Transverse colon (tissue), 4 donors: ENCODE data around the gene CIC. TPM values are rescaled to one million over a fixed set of nuclear protein-coding genes. Genes with fewer than 3 reads are reported as not detected.

ENCODE experiments used
- DNase-seq: peaks from one replicate; pipeline ENCODE4 v3.0.0-alpha.2; 2019
- H3K27ac ChIP-seq, 4 donors: fragments of 200-600 bp; sonication (generic); 2 replicates each; pipeline ENCODE4 v1.5.1; 2016 to 2018; ENCODE audit warnings: inconsistent platforms in 4 of 4
- H3K27me3 ChIP-seq: fragments of 200-600 bp; sonication (generic); 2 replicates; pipeline ENCODE4 v1.5.1; 2017; ENCODE audit warnings: inconsistent platforms
- H3K36me3 ChIP-seq, 4 donors: fragments of 200-600 bp; sonication (generic); 2 replicates each; pipeline ENCODE4 v1.5.1; 2017 to 2019; ENCODE audit warnings: inconsistent platforms in 4 of 4
- H3K4me1 ChIP-seq, 4 donors: fragments of 200-600 bp; sonication (generic); 2 replicates each; pipeline ENCODE4 v1.5.1; 2017 to 2020; ENCODE audit warnings: inconsistent platforms in 4 of 4
- H3K4me3 ChIP-seq, 4 donors: fragments of 200-600 bp; sonication (generic); 1 replicate in 1 of 4; 2 replicates in 3 of 4; pipeline versions ENCODE4 v1.5.1 to v1.6.1; 2017 to 2019; ENCODE audit warnings: inconsistent platforms in 4 of 4
- H3K9me3 ChIP-seq, 2 donors: fragments of 200-600 bp; sonication (generic); 2 replicates each; pipeline ENCODE4 v1.5.1; 2017 to 2019; ENCODE audit warnings: inconsistent platforms in 2 of 2
- EP300 ChIP-seq: sonication (generic); formaldehyde crosslinking; IDR thresholded peaks from one replicate; pipeline ENCODE4 v1.6.1; 2017; ENCODE audit warnings: antibody characterized with exemption, low read depth
- POLR2A ChIP-seq: fragments of 450-650 bp; IDR thresholded peaks from one replicate; pipeline ENCODE4 v1.6.1; 2016; ENCODE audit warnings: antibody characterized with exemption, mild to moderate bottlenecking, moderate library complexity
- POLR2AphosphoS5 ChIP-seq, 3 donors: sonication (generic); formaldehyde crosslinking; IDR thresholded peaks; one replicate each; pipeline ENCODE4 v1.6.1; 2016; ENCODE audit warnings: antibody characterized with exemption in 3 of 3
- WGBS, 2 donors: methylation state at CpG; one replicate each; pipeline ENCODE4 v1.1.5; 2018; ENCODE audit warnings: low coverage in 1 of 2; 5-methylcytosine and 5-hydroxymethylcytosine counted together
- in situ Hi-C, 4 donors: fragments of 200-750 bp; cut with MboI; loops; one replicate each; pipeline versions ENCODE4 v1.15.0 to v1.15.1; 2017; ENCODE audit warnings: low sequenced_read_pairs in 3 of 4, low pct_ligation_motif_present in 1 of 4, low pct_unique_long_range_greater_than_20kb in 1 of 4
- intact Hi-C: fragments of 100-400 bp; cut with DNase I; formaldehyde crosslinking; loops from one replicate; pipeline ENCODE4 v1.15.1; 2023; ENCODE audit warnings: low total_unique reads
- total RNA-seq, 4 donors: library from RNA; depleted of rRNA; stranded (reverse); fragments of >200 nt; gene quantifications; one replicate each; pipeline ENCODE4 v1.1.0, GENCODE V29; 2016
- TF ChIP-seq, protein P1 (sequence below), 5 experiments: fragments of 200-600 bp in 3 of 5; fragments of 450-650 bp in 2 of 5; sonication (generic) in 3 of 5; IDR thresholded peaks; 1 replicate in 2 of 5; 2 replicates in 3 of 5; pipeline ENCODE4 v1.5.1; 2016 to 2017; ENCODE audit warnings: antibody characterized with exemption in 5 of 5, inconsistent platforms in 3 of 5, mild to moderate bottlenecking in 2 of 5, moderate library complexity in 1 of 5

CIC gene
- 10 to 100 TPM; 35.1 to 96.5 (median 43.6) TPM for total RNA-seq

DNA sequence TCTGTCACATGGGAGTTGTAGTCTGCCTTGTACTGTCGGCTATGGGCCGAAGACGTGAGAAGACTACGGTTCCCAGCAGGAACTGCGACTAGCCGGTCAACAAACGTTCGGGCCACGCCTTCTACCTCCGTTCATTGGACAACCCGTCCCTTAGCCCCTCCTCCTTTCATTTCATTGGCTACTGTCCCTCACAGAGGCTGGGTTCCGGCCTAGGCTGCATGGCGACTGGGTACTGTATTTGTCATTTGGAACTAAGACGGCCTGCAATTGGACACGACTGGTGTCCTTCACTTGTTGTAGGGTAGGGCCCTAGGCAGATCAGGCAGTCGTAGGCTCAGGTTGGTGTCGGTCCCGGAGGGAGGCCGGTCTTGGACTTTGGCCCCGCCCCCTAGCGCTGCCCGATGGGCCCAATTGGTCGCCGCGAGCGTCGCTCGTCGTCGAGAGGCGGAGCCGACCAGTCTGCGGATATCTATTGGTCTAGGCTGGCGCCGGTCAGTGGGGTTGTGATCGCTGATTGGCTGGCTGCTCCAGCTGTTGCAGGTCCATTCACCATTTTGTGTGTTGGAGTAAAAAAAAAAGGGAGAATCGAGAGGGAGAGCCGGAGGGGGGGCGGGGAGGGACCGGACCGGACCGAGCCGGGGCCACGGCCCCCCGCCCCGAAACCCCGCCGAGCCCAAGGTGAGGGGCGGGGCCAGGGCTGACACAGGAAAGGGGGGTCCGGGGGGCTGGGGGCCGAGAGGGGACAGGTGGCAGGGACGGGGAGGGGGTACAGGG is at the start of gene CIC:
TSS of gene CIC (plus strand) at position 549 of the 774 bp plus-strand sequence. CDS start 2,532 bp downstream, outside the sequence.
- Histone ChIP-seq H3K36me3 (peaks cover 0 to 3% (median 0%) of the 10 kb centered on the region in 4 donors), H3K27ac (peak within 1 kb of the TSS; percentile 95 to 99 (median 98)), H3K27me3 (no peaks in the 10 kb centered on the region), H3K4me3 (peak within 1 kb of the TSS; percentile 59 to 83 (median 80)), H3K4me1 (peaks cover 21 to 30% (median 23%) of the 10 kb centered on the region in 4 donors), H3K9me3 (no peaks in the 10 kb centered on the region)
- intact Hi-C loops, result no loop called here
- in situ Hi-C loops, result no loop called here
- DNase-seq, result peak; percentile 100
- WGBS, 2 donors, result 0% methylated on average over 14 to 45 of the region's 52 CpGs
- TF ChIP-seq, protein P1, sequence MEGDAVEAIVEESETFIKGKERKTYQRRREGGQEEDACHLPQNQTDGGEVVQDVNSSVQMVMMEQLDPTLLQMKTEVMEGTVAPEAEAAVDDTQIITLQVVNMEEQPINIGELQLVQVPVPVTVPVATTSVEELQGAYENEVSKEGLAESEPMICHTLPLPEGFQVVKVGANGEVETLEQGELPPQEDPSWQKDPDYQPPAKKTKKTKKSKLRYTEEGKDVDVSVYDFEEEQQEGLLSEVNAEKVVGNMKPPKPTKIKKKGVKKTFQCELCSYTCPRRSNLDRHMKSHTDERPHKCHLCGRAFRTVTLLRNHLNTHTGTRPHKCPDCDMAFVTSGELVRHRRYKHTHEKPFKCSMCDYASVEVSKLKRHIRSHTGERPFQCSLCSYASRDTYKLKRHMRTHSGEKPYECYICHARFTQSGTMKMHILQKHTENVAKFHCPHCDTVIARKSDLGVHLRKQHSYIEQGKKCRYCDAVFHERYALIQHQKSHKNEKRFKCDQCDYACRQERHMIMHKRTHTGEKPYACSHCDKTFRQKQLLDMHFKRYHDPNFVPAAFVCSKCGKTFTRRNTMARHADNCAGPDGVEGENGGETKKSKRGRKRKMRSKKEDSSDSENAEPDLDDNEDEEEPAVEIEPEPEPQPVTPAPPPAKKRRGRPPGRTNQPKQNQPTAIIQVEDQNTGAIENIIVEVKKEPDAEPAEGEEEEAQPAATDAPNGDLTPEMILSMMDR (IDR thresholded peaks at IDR 0.05), result no peak
- TF ChIP-seq POLR2AphosphoS5 (IDR thresholded peaks at IDR 0.05) (no peak), EP300 (no peak), POLR2A (no peak)

DNA sequence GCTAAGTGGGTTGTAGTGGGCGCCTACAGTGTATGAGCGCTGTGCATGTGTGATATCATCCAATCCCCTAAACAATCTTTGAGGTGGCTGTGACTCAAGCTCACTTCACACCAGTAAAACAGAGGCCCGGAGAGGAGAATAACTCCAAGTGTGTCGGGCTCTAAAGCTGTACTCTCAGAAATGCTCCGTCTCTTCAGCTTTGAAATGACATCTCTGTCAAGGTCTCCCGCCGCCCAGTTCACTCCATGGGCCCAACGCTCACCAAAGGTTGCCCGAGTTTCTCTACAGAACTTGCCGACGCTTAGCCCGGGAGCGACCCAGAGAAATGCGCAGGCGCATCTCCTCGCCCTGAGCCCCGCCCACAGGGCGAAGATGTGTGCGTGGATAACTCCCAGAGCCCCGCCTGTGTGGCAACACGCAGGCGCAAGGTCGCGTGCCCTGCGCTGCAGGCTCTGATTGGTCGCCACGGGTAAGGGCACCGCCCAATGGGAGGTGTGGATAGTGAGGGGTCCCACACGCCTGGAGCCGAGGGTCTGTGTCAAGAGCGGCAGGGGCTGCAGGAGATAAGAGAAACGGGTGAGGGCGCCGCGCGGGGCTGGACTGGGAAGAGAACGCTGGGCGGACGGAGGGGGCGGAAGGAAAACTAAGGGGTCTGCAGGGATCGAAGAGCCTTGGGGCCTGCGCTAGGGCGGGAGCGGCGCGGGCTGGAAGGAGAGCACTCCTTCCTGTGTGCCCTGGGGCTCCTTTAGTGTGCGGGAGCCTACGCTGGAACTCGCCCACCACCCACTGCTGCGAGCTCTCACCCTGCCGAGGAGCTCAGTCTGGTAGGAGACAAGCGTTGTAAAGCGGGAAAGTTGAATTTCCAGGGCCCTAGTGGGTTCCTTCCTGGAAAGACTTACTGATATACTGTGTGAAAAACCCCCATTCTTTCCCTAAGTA is 49.0 kb upstream of the CIC start, which contains the start of gene ZNF526:
TSS of gene ZNF526 (plus strand) at position 501 of the 939 bp plus-strand sequence. CDS start 4,092 bp downstream, outside the sequence.
- peak; percentile 78 to 88 (median 88) for TF ChIP-seq POLR2AphosphoS5 (IDR thresholded peaks at IDR 0.05)
- TF ChIP-seq, protein P1 (IDR thresholded peaks at IDR 0.05), result no peak
- TF ChIP-seq POLR2A, result peak; percentile 71
- no peak for TF ChIP-seq EP300
- H3K27me3 ChIP-seq, result no peaks in the 10 kb centered on the region
- peaks cover 0 to 8% (median 3%) of the 10 kb centered on the region in 4 donors for H3K36me3 ChIP-seq
- peaks cover 13 to 55% (median 41%) of the 10 kb centered on the region in 4 donors for H3K4me1 ChIP-seq
- DNase-seq, result peak; percentile 98
- peak within 1 kb of the TSS; percentile 93 to 95 (median 94) for H3K27ac ChIP-seq
- peak within 1 kb of the TSS; percentile 78 to 93 (median 86) for H3K4me3 ChIP-seq
- 0 to 5% methylated on average over 7 to 53 of the region's 53 CpGs for WGBS, 2 donors
- no peaks in the 10 kb centered on the region for H3K9me3 ChIP-seq
- intact Hi-C loops (no loop called here), in situ Hi-C loops (no loop called here)

DNA sequence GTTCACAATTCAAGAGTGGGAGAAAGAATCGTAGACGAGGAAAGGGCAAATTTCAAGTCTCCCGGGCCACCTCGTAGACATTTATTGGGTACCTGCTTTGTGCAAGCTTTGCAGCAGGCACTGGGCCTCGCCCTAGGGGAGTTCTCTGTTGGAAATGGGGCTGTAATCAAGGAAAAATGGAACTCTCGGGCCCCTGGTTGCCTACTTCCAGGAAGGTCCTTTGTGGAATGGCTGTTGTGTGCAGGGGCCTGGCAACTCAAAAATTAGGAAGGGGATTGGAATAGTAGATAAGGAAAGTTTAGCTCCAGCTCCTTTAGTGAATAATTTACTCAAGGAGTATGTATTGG is 48.3 kb upstream of the CIC start:
- no peaks in the 10 kb centered on the region for H3K9me3 ChIP-seq
- TF ChIP-seq, protein P1 (IDR thresholded peaks at IDR 0.05), result no peak
- TF ChIP-seq POLR2AphosphoS5 (IDR thresholded peaks at IDR 0.05) (no peak), EP300 (no peak), POLR2A (no peak)
- in situ Hi-C loops, result no loop called here
- intact Hi-C loops, result no loop called here
- WGBS, 2 donors, result 0 to 1% methylated on average over 2 to 6 of the region's 6 CpGs
- peak overlapping the region; percentile 78 to 93 (median 86) for H3K4me3 ChIP-seq
- H3K36me3 ChIP-seq, result peaks cover 0 to 12% (median 6%) of the 10 kb centered on the region in 4 donors
- no peak for DNase-seq
- H3K4me1 ChIP-seq, result peaks cover 13 to 48% (median 36%) of the 10 kb centered on the region in 4 donors
- H3K27me3 ChIP-seq, result no peaks in the 10 kb centered on the region
- peak overlapping the region; percentile 93 to 95 (median 94) for H3K27ac ChIP-seq
